HL-60 (cell line): Measurements from ENCODE around the gene HDAC7.

Experiments
- DNase-seq, 2 experiments: peaks; one replicate each; pipeline ENCODE4 v3.0.0-alpha.2; 2010 to 2020; ENCODE audit warnings: low read depth in 1 of 2, low spot score in 1 of 2
- H3K27ac ChIP-seq: fragments of 250-450 bp; sonication (Bioruptor Pico); replicated peaks from 2 replicates; pipeline ENCODE4 v1.5.1; 2020; ENCODE audit warnings: mild to moderate bottlenecking, moderate library complexity
- H3K27me3 ChIP-seq: fragments of 250-450 bp; sonication (Bioruptor Pico); 2 replicates; pipeline ENCODE4 v1.5.1; 2021; ENCODE audit warnings: mild to moderate bottlenecking, moderate library complexity; ENCODE audit not compliant: insufficient read depth, poor library complexity, severe bottlenecking
- H3K4me3 ChIP-seq: replicated peaks from 2 replicates; pipeline ENCODE4 v1.5.1; 2011; ENCODE audit warnings: mild to moderate bottlenecking, control low read depth, low read length; ENCODE audit not compliant: insufficient read depth
- GABPA ChIP-seq: IDR thresholded peaks from 2 replicates; pipeline ENCODE4 v1.6.1; 2012; ENCODE audit warnings: low read depth
- POLR2AphosphoS5 ChIP-seq: IDR thresholded peaks from 2 replicates; pipeline ENCODE4 v1.6.1; 2012; ENCODE audit warnings: low read depth
- SPI1 ChIP-seq: IDR thresholded peaks from 2 replicates; pipeline ENCODE4 v1.6.1; 2012; ENCODE audit warnings: low read depth, mild to moderate bottlenecking, borderline replicate concordance
- TF ChIP-seq, protein P1 (sequence below): IDR thresholded peaks from 2 replicates; pipeline ENCODE4 v1.6.1; 2012; ENCODE audit warnings: low read depth; ENCODE audit not compliant: insufficient replicate concordance
- TF ChIP-seq, protein P2 (sequence below): IDR thresholded peaks from one replicate; pipeline ENCODE4 v1.5.1; 2011; ENCODE audit warnings: low read length, control low read depth, inconsistent platforms; ENCODE audit not compliant: insufficient read depth

Gene HDAC7

DNA sequence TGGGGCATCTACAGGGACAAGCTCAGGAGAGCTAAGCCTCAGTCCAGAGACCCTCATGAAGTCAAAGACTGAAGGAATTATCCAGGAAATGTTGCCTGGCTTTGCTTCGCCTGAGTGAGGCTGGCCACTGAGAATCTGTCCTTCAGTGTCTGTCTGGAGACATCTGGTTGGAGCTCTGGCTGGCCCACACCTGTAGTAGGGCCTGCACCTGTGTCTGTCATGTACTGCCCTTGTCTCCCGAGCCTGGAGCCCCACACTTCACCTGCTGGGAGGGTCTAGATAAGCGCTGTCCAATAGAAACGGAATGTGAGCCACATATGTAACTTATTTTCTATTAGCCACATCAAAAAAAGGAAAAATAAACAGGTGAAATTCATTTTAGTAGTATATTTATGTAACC is 9.9 kb upstream of the HDAC7 start:
- Histone ChIP-seq H3K27ac (no peak overlapping the region; the same call in 1 of the 2 replicates), H3K27me3 (no peaks in the 10 kb centered on the region), H3K4me3 (no peak overlapping the region)
- TF ChIP-seq, protein P1, sequence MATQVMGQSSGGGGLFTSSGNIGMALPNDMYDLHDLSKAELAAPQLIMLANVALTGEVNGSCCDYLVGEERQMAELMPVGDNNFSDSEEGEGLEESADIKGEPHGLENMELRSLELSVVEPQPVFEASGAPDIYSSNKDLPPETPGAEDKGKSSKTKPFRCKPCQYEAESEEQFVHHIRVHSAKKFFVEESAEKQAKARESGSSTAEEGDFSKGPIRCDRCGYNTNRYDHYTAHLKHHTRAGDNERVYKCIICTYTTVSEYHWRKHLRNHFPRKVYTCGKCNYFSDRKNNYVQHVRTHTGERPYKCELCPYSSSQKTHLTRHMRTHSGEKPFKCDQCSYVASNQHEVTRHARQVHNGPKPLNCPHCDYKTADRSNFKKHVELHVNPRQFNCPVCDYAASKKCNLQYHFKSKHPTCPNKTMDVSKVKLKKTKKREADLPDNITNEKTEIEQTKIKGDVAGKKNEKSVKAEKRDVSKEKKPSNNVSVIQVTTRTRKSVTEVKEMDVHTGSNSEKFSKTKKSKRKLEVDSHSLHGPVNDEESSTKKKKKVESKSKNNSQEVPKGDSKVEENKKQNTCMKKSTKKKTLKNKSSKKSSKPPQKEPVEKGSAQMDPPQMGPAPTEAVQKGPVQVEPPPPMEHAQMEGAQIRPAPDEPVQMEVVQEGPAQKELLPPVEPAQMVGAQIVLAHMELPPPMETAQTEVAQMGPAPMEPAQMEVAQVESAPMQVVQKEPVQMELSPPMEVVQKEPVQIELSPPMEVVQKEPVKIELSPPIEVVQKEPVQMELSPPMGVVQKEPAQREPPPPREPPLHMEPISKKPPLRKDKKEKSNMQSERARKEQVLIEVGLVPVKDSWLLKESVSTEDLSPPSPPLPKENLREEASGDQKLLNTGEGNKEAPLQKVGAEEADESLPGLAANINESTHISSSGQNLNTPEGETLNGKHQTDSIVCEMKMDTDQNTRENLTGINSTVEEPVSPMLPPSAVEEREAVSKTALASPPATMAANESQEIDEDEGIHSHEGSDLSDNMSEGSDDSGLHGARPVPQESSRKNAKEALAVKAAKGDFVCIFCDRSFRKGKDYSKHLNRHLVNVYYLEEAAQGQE = no peak
- TF ChIP-seq GABPA (no peak), POLR2AphosphoS5 (no peak), SPI1 (no peak)
- TF ChIP-seq, protein P2, sequence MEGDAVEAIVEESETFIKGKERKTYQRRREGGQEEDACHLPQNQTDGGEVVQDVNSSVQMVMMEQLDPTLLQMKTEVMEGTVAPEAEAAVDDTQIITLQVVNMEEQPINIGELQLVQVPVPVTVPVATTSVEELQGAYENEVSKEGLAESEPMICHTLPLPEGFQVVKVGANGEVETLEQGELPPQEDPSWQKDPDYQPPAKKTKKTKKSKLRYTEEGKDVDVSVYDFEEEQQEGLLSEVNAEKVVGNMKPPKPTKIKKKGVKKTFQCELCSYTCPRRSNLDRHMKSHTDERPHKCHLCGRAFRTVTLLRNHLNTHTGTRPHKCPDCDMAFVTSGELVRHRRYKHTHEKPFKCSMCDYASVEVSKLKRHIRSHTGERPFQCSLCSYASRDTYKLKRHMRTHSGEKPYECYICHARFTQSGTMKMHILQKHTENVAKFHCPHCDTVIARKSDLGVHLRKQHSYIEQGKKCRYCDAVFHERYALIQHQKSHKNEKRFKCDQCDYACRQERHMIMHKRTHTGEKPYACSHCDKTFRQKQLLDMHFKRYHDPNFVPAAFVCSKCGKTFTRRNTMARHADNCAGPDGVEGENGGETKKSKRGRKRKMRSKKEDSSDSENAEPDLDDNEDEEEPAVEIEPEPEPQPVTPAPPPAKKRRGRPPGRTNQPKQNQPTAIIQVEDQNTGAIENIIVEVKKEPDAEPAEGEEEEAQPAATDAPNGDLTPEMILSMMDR = no peak
- no peak for DNase-seq

DNA sequence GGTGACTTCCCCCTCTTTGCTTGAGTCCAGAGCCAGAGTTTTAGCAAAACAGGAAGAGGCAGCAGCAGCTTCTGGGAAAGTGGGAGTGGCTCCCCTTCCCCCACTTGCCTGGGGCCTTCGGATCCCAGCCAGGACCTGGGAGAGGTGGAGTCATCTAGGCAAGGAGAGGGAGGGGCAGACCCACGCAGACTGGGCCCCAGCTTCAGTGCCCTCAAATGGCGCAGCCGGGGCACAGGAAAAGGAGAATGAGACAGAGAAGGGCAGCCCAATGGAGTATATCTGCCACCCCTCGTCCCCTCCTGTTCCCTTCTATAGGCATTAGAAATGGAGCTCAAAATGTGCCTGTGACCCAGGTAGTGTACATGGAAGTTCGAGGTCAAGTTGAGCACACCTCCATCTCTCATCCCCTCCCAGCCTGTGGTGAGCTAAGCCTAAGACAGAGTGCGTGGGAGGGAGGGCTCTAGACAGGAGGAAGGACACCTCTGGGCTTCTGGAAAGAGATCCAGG is 9.3 kb upstream of the HDAC7 start:
- DNase-seq = peak in 1 of 2 experiments; percentile 65
- peak overlapping the region; percentile 19 for H3K27ac ChIP-seq
- TF ChIP-seq, protein P2 = no peak
- peak; percentile 59; the same call in 1 of the 2 replicates for TF ChIP-seq SPI1

DNA sequence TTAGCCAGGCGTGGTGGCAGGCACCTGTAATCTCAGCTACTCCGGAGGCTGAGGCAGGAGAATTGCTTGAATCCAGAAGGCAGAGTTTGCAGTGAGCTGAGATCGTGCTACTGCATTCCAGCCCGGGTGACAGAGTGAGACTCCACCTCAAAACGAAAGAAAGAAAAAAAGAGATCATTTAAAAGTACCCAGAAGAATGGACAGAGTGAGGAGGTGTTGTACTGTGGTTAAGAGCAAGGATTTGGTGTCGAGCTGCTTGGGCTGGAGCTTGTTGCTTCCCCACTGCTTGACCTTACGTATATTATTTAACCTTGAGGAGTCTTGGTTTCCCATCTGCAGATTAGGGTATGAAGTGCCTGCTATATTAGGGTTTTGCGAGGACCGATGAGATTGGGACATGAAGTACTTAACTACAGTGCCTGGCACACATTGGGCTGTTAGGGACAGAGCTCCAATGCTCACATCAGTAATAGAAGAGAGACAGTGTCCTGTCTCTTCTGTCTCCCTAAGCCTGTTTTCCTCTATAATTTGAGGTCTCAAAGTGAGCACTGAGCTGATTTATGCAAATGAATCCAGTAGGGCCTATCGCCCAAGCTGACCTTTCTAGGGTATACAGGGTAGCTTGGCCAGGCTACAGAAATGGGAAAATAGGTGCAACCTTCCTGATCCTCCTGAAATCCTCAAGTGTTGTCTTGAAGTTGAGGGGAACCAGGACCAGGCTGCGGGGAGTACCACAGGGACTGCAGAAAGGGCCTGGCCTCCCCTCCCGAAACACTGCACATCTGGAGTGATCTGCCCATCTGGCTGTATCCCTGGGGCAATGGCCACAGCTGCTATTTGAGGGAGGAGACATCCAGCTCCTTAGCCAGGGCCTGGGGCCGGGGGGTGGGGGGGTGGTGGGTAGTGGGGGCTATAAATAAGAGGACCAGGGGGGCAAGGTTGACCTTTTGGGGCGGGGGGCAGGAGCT is 8.6 kb upstream of the HDAC7 start:
- H3K4me3 ChIP-seq = no peak overlapping the region

More for the DNA sequence above, 9.3 kb upstream of the HDAC7 start:
- H3K27me3 ChIP-seq = no peaks in the 10 kb centered on the region
- no peak overlapping the region for H3K4me3 ChIP-seq

More for the DNA sequence above, 8.6 kb upstream of the HDAC7 start:
- TF ChIP-seq, protein P1 = no peak
- TF ChIP-seq, protein P2 = no peak
- TF ChIP-seq SPI1 (no peak), POLR2AphosphoS5 (no peak), GABPA (no peak)
- Histone ChIP-seq H3K27me3 (no peaks in the 10 kb centered on the region), H3K27ac (no peak overlapping the region)
- no peak for DNase-seq
